WTC11 (cell line): Measurements from ENCODE around the gene ZDHHC14. TPM values are rescaled to one million over a fixed set of nuclear protein-coding genes. Genes with fewer than 3 reads are reported as not detected.

Experiments
- ATAC-seq: fragments of 200-7000 bp; cut with Tn5 transposase; 2 replicates; pipeline ENCODE4 v1.10.0; 2021; ENCODE audit warnings: mild to moderate bottlenecking, moderate library complexity
- CTCF ChIA-PET: fragments of 300-600 bp; sonication (Branson Sonifier 250); formaldehyde crosslinking; loops from one replicate; lab custom pipeline; 2021; ENCODE audit warnings: antibody characterized with exemption; lab: Charles Lee
- POLR2A ChIA-PET: fragments of 350-600 bp; sonication (Branson Sonifier 250); formaldehyde crosslinking; loops from one replicate; lab custom pipeline; 2021; ENCODE audit warnings: antibody characterized with exemption; lab: Charles Lee
- DNase-seq: peaks from one replicate; pipeline ENCODE4 v3.0.0; 2021; ENCODE audit warnings: low spot score
- H3K27ac Mint-ChIP-seq: 2 replicates; pipeline ENCODE4 v1.8.0; 2021; ENCODE audit warnings: mixed read lengths
- H3K27me3 Mint-ChIP-seq: 2 replicates; pipeline ENCODE4 v1.8.0; 2021; ENCODE audit warnings: low read depth, mild to moderate bottlenecking, moderate library complexity, mixed read lengths
- H3K36me3 Mint-ChIP-seq: 2 replicates; pipeline ENCODE4 v1.8.0; 2021; ENCODE audit warnings: mixed read lengths
- H3K4me1 Mint-ChIP-seq: 2 replicates; pipeline ENCODE4 v1.8.0; 2022; ENCODE audit warnings: mixed read lengths
- H3K4me3 Mint-ChIP-seq: 2 replicates; pipeline ENCODE4 v1.8.0; 2021; ENCODE audit warnings: mild to moderate bottlenecking, moderate library complexity, mixed read lengths
- H3K9me3 Mint-ChIP-seq: 2 replicates; pipeline ENCODE4 v1.8.0; 2021; ENCODE audit warnings: mixed read lengths
- CBFB ChIP-seq: sonication (generic); formaldehyde crosslinking; IDR thresholded peaks from 2 replicates; pipeline ENCODE4 v1.8.1; 2022; ENCODE audit warnings: mild to moderate bottlenecking, low read depth, missing genetic modification reagents
- CREB1 ChIP-seq: sonication (generic); formaldehyde crosslinking; IDR thresholded peaks from 2 replicates; pipeline ENCODE4 v1.8.0; 2023; ENCODE audit warnings: mild to moderate bottlenecking, missing genetic modification reagents
- E2F4 ChIP-seq: sonication (generic); formaldehyde crosslinking; IDR thresholded peaks from 2 replicates; pipeline ENCODE4 v1.8.1; 2022; ENCODE audit warnings: low read depth, mild to moderate bottlenecking, moderate library complexity, missing genetic modification reagents, borderline replicate concordance
- ELF4 ChIP-seq: sonication (generic); formaldehyde crosslinking; IDR thresholded peaks from 2 replicates; pipeline ENCODE4 v1.8.1; 2022; ENCODE audit warnings: low read depth, mild to moderate bottlenecking, moderate library complexity, missing genetic modification reagents
- EMX1 ChIP-seq: fragments of 250-450 bp; sonication (Bioruptor Pico); IDR thresholded peaks from 2 replicates; pipeline ENCODE4 v1.8.0; 2021; ENCODE audit warnings: mild to moderate bottlenecking
- ERG ChIP-seq: fragments of 250-450 bp; sonication (Bioruptor Pico); IDR thresholded peaks from 2 replicates; pipeline ENCODE4 v1.8.0; 2021; ENCODE audit warnings: mild to moderate bottlenecking
- ESRRA ChIP-seq: sonication (generic); formaldehyde crosslinking; IDR thresholded peaks from 2 replicates; pipeline ENCODE4 v1.8.1; 2022; ENCODE audit warnings: mild to moderate bottlenecking, missing genetic modification reagents, borderline replicate concordance
- FOXP1 ChIP-seq: sonication (generic); formaldehyde crosslinking; IDR thresholded peaks from 2 replicates; pipeline ENCODE4 v1.8.0; 2022; ENCODE audit warnings: missing genetic modification reagents, mild to moderate bottlenecking, moderate library complexity, borderline replicate concordance
- IRF2 ChIP-seq: sonication (generic); formaldehyde crosslinking; IDR thresholded peaks from 2 replicates; pipeline ENCODE4 v1.8.0; 2022; ENCODE audit warnings: low read depth, missing genetic modification reagents, borderline replicate concordance
- MYBL2 ChIP-seq: sonication (generic); formaldehyde crosslinking; IDR thresholded peaks from 2 replicates; pipeline ENCODE4 v1.8.1; 2023; ENCODE audit warnings: mild to moderate bottlenecking, moderate library complexity, missing genetic modification reagents
- NFATC4 ChIP-seq: fragments of 250-450 bp; sonication (Bioruptor Pico); IDR thresholded peaks from 2 replicates; pipeline ENCODE4 v1.9.0; 2021; ENCODE audit warnings: mild to moderate bottlenecking
- NR2C2 ChIP-seq: sonication (generic); formaldehyde crosslinking; IDR thresholded peaks from 2 replicates; pipeline ENCODE4 v1.8.0; 2022; ENCODE audit warnings: mild to moderate bottlenecking, missing genetic modification reagents
- OVOL2 ChIP-seq: fragments of 250-450 bp; sonication (Bioruptor Pico); IDR thresholded peaks from 2 replicates; pipeline ENCODE4 v1.9.0; 2021; ENCODE audit warnings: mild to moderate bottlenecking, borderline replicate concordance
- PREB ChIP-seq: sonication (generic); formaldehyde crosslinking; IDR thresholded peaks from 2 replicates; pipeline ENCODE4 v1.8.1; 2022; ENCODE audit warnings: mild to moderate bottlenecking, missing genetic modification reagents, moderate library complexity, borderline replicate concordance
- RORB ChIP-seq: fragments of 250-450 bp; sonication (Bioruptor Pico); IDR thresholded peaks from 2 replicates; pipeline ENCODE4 v1.9.0; 2021; ENCODE audit warnings: mild to moderate bottlenecking
- STAT6 ChIP-seq: sonication (generic); formaldehyde crosslinking; conservative IDR thresholded peaks from 2 replicates; pipeline ENCODE4 v1.8.1; 2023; ENCODE audit warnings: mild to moderate bottlenecking, low read depth, missing genetic modification reagents, moderate library complexity
- TEAD4 ChIP-seq: sonication (generic); formaldehyde crosslinking; IDR thresholded peaks from 2 replicates; pipeline ENCODE4 v1.8.0; 2022; ENCODE audit warnings: mild to moderate bottlenecking, missing genetic modification reagents
- USF2 ChIP-seq: sonication (generic); formaldehyde crosslinking; IDR thresholded peaks from 2 replicates; pipeline ENCODE4 v1.8.1; 2023; ENCODE audit warnings: mild to moderate bottlenecking, missing genetic modification reagents, moderate library complexity
- ZBTB43 ChIP-seq: sonication (generic); formaldehyde crosslinking; IDR thresholded peaks from 2 replicates; pipeline ENCODE4 v1.8.1; 2023; ENCODE audit warnings: mild to moderate bottlenecking, missing genetic modification reagents
- ZNF281 ChIP-seq: sonication (generic); formaldehyde crosslinking; IDR thresholded peaks from 2 replicates; pipeline ENCODE4 v1.8.0; 2023; ENCODE audit warnings: mild to moderate bottlenecking, missing genetic modification reagents
- ZNF423 ChIP-seq: fragments of 250-450 bp; sonication (Bioruptor Pico); IDR thresholded peaks from 2 replicates; pipeline ENCODE4 v2.1.2; 2022; ENCODE audit warnings: mild to moderate bottlenecking, moderate library complexity
- ZNF512 ChIP-seq: sonication (generic); formaldehyde crosslinking; IDR thresholded peaks from 2 replicates; pipeline ENCODE4 v1.8.1; 2022; ENCODE audit warnings: missing genetic modification reagents, borderline replicate concordance
- total RNA-seq: library from RNA; stranded (reverse); gene quantifications from 3 replicates; pipeline ENCODE4 v1.2.3, GENCODE V29; 2021

ZDHHC14 gene
- total RNA-seq, 1 experiment from 2014 or later, result 6.6 TPM

GRCh38 chr6:157379656-157380457, 1.1 kb upstream of the ZDHHC14 start:
- H3K27ac Mint-ChIP-seq, result no peak overlapping the region
- ChIA-PET POLR2A (interaction anchor here (0.6 to 1.9 kb wide), 4 partner anchors 13 to 329 kb away, joined by 3 to 10 read pairs (median 4); partner anchors contain the start of gene TMEM242), CTCF (interaction anchor here (0.6 to 1.4 kb wide), 6 partner anchors 11 to 392 kb away, joined by 3 to 6 read pairs (median 4); no protein-coding TSS in a partner anchor)
- TF ChIP-seq ZBTB43 (CRISPR knock-in tag) (no peak), STAT6 (no peak), CREB1 (CRISPR knock-in tag) (no peak), MYBL2 (peak; percentile 43; the same call in 1 of the 2 replicates), USF2 (CRISPR knock-in tag) (no peak), TEAD4 (CRISPR knock-in tag) (no peak), IRF2 (CRISPR knock-in tag) (no peak), RORB (CRISPR knock-in tag) (no peak), FOXP1 (CRISPR knock-in tag) (peak; percentile 40; the same call in 1 of the 2 replicates), ZNF281 (CRISPR knock-in tag) (no peak), OVOL2 (CRISPR knock-in tag) (no peak), ZNF512 (no peak), E2F4 (no peak), ESRRA (no peak), PREB (no peak), ELF4 (no peak), ERG (CRISPR knock-in tag) (no peak), EMX1 (CRISPR knock-in tag) (no peak), ZNF423 (CRISPR knock-in tag) (no peak), NR2C2 (CRISPR knock-in tag) (no peak), NFATC4 (CRISPR knock-in tag) (no peak), CBFB (CRISPR knock-in tag) (no peak)

More at GRCh38 chr6:157379656-157380457, 1.1 kb upstream of the ZDHHC14 start:
- Mint-ChIP-seq H3K9me3 (no peaks in the 10 kb centered on the region), H3K4me1 (peaks cover 28% of the 10 kb centered on the region), H3K36me3 (no peaks in the 10 kb centered on the region; the same call in 1 of the 2 replicates), H3K27me3 (peaks cover 32% of the 10 kb centered on the region), H3K4me3 (peak overlapping the region; percentile 66)
- ATAC-seq, result peak; percentile 92
- peak; percentile 95 for DNase-seq
